ENCODE results near the gene SLC38A10. TPM values are rescaled to one million over a fixed set of nuclear protein-coding genes. Genes with fewer than 3 reads are reported as not detected.

The SLC38A10 gene
- total and polyA plus RNA-seq, 4 donors = 26.7 to 76.8 (median 59.1) TPM

DNA sequence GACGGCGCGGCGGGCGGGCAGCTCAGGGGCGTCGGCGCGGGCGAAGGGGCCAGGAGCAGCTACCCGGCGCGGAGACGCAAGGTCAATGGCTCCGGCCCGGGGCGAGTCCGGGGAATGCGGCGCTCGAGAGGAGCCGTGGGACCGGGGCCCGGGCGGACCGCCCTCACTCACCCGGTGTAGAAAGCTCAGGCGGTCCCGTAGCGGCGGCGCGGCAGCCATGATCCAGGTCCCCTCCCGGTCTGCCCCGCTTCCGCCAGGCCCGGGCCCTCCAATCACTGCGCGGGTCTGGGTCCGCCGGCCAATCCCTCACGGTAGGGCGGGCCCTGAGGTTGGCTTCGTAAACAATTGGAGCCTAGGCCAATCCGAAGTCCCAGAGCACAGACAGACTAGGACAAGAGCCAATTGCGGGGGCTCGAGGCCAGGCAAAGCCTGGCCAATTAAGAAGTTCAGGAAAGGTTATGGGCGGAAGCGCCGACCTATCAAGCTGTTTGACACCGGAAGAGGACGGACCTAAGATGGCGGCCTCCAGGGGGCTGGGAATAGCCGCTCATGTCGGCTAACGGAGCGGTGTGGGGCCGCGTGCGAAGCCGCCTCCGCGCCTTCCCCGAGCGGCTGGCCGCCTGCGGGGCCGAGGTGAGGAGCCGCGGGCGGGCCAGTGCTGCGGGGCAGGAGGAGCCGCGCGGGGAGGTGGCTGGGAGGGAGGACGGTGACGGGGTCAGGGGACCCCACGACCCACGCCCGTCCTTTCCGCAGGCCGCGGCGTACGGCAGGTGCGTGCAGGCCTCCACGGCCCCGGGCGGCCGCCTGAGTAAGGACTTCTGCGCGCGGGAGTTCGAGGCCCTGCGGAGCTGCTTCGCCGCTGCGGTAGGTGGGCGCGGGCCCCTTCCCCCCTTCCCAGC is 56.0 kb downstream of the SLC38A10 start, which contains the start of the genes NDUFAF8 and TEPSIN:
NDUFAF8 (plus strand) TSS at position 504 of the 899 bp plus-strand sequence; CDS start at position 550, 46 bp downstream.
TEPSIN (minus strand) TSS at position 241 of the 899 bp plus-strand sequence; CDS start at position 219, 22 bp downstream.
- Histone ChIP-seq H3K4me3 (ENCODE audit: low read depth, low read length) (peak within 1 kb of the TSS; percentile 62), H3K27me3 (ENCODE audit: control insufficient read depth, insufficient read depth, low read length) (no peaks in the 10 kb centered on the region), H3K4me1 (ENCODE audit: control insufficient read depth, insufficient read depth, low read length) (peaks cover 53% of the 10 kb centered on the region), H3K36me3 (ENCODE audit: control insufficient read depth, insufficient read depth, low read length) (peaks cover 62% of the 10 kb centered on the region), H3K27ac (ENCODE audit: low read depth, low read length) (no peak within 1 kb of the TSS), H3K9me3 (ENCODE audit: control insufficient read depth, insufficient read depth, low read length) (no peaks in the 10 kb centered on the region)
- WGBS (ENCODE audit: insufficient coverage) = under 1% methylated on average over 100 of the region's 100 CpGs
- peak; percentile 97 to 100 (median 100) for DNase-seq (ENCODE audit: low read depth in 4 of 6, low spot score in 6 of 6)

DNA sequence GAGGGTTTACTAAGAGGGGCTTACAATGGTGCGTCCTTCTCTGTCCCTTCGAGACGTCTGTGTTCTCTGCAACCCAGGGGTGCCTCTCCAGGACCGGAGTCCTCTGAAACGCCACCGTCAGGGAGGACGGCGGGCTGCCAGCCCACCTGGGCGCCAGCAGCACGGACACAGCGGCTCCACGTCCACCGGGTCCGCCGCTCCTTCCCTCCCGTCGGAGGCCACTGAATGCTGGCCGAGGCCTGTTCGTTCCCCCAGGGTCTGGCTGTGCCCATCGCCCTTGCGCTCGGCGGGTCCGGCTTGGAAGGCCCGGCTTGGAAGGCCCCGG is 56.7 kb downstream of the SLC38A10 start:
- no peaks in the 10 kb centered on the region for H3K9me3 ChIP-seq (ENCODE audit: control insufficient read depth, insufficient read depth, low read length)
- under 1% methylated on average over 26 of the region's 26 CpGs for WGBS (ENCODE audit: insufficient coverage)
- H3K4me1 ChIP-seq (ENCODE audit: control insufficient read depth, insufficient read depth, low read length) = peaks cover 53% of the 10 kb centered on the region
- H3K27ac ChIP-seq (ENCODE audit: low read depth, low read length) = no peak overlapping the region
- peak overlapping the region; percentile 62 for H3K4me3 ChIP-seq (ENCODE audit: low read depth, low read length)
- H3K36me3 ChIP-seq (ENCODE audit: control insufficient read depth, insufficient read depth, low read length) = peaks cover 68% of the 10 kb centered on the region
- H3K27me3 ChIP-seq (ENCODE audit: control insufficient read depth, insufficient read depth, low read length) = no peaks in the 10 kb centered on the region
- no peak for DNase-seq (ENCODE audit: low read depth in 4 of 6, low spot score in 6 of 6)

DNA sequence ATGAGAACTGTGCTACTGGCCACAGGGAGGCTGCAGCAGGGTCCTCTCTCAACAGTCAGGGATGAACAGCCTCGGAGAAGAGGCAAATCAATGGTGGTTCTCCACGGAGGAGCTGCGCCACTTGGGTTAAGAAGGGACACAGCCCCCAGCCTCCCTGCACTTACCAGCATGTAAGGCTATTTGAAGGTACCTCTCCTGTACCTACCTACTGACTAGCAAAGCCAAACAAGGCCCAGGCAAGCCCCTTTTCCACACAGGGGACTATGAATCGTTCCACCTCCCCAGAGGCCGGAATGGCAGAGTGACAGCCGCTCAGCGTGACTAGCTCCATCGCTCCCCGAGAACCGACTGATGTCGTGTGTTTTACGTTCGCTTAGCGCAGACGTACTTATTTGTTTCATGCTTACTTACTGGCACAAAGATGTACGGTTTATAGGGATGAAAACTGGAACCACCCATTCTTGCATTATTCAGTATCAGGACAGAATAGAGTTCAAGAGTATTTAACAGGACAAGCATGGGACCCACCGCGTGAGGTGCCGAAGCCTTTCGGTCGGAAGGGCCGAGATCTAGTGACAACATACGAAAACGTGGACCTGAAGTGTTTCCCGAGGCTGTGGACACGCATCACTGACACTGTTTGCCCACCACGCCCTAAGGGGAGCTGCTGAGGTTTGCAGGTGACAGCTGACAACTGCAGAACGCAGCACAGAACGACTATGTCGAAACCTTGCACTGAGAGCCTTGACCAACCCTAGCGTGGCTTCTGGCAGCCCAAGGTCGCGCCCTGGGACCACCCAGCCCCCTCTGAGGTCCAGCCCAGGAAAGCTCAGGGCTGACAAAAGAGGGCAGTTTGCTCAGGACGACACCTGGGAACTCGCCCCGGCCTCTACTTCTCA is 57.3 kb downstream of the SLC38A10 start:
- WGBS (ENCODE audit: insufficient coverage) = 61% methylated on average over 33 of the region's 36 CpGs
- H3K9me3 ChIP-seq (ENCODE audit: control insufficient read depth, insufficient read depth, low read length) = no peaks in the 10 kb centered on the region
- H3K27ac ChIP-seq (ENCODE audit: low read depth, low read length) = no peak overlapping the region
- H3K27me3 ChIP-seq (ENCODE audit: control insufficient read depth, insufficient read depth, low read length) = no peaks in the 10 kb centered on the region
- peaks cover 68% of the 10 kb centered on the region for H3K36me3 ChIP-seq (ENCODE audit: control insufficient read depth, insufficient read depth, low read length)
- DNase-seq (ENCODE audit: low read depth in 4 of 6, low spot score in 6 of 6) = no peak
- peak overlapping the region; percentile 62 for H3K4me3 ChIP-seq (ENCODE audit: low read depth, low read length)
- H3K4me1 ChIP-seq (ENCODE audit: control insufficient read depth, insufficient read depth, low read length) = peaks cover 47% of the 10 kb centered on the region

DNA sequence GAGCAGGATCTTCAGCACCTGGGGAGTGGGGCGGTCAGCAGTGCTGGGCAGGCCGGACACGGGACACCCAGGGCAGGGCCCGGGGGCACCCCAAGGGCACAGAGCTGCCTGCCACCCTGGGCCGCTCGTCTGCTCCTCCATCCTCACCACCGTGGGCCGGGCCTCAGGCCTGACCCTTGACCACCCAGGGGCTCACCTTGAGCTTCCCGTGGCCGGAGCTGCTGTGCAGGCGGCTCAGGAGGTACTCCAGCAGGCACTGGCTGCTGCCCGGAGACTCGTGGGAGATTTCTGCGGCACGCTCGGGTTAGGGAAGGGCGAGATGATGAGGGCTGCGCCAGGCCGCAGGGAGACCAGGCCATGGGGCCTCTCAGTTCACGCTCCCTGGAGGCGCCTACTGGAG is 58.3 kb downstream of the SLC38A10 start:
- WGBS (ENCODE audit: insufficient coverage) = 94% methylated on average over 21 of the region's 21 CpGs
- no peaks in the 10 kb centered on the region for H3K27me3 ChIP-seq (ENCODE audit: control insufficient read depth, insufficient read depth, low read length)
- peaks cover 42% of the 10 kb centered on the region for H3K4me1 ChIP-seq (ENCODE audit: control insufficient read depth, insufficient read depth, low read length)
- peaks cover 71% of the 10 kb centered on the region for H3K36me3 ChIP-seq (ENCODE audit: control insufficient read depth, insufficient read depth, low read length)
- no peaks in the 10 kb centered on the region for H3K9me3 ChIP-seq (ENCODE audit: control insufficient read depth, insufficient read depth, low read length)
- no peak overlapping the region for H3K4me3 ChIP-seq (ENCODE audit: low read depth, low read length)
- no peak overlapping the region for H3K27ac ChIP-seq (ENCODE audit: low read depth, low read length)
- no peak for DNase-seq (ENCODE audit: low read depth in 4 of 6, low spot score in 6 of 6)

DNA sequence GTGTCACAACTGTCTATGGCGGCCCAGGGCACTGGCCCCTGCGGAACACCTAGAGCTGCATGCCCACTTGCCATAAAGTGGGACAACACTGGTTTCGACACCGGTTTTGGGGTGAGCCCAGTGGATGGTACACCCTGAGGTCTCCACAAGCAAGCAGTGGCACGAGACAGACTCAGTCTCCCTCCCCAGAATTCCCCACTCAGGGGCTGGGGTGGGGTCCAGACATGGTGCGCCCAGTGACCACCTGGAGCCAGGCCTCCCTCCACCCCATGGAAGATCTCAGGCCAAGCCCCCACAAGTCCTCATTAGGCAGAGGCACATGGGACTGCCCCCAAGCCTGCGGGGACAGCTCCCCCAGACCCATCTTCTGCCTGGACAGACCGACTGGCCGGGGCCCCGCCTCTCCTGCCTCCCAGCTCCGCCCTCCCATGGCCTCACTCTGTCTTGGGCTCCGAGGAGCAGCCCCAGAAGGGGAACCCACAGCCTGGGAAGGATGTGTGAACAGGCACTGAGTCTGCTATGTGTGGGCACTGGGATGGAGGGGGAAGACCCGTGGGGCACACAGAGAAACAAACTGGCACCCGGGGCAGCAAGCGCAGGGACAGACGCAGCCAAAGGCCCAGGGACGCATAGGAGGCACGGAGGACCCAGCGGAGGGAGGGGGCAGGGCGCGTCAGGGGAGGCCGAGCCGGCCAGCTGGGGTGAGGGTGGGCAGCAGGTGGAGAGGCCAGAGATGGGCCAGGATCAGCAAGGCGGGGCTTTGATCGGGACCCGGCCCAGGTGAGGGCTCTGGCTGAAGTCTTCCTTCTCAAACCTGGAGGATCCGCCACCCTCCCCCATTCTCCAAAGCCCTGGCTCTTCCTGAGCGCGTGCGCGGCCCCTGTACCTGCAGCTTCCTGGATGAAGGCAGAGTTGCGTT is 59.0 kb downstream of the SLC38A10 start:
- DNase-seq (ENCODE audit: low read depth in 4 of 6, low spot score in 6 of 6) = no peak
- WGBS (ENCODE audit: insufficient coverage) = 92% methylated on average over 27 of the region's 32 CpGs
- Histone ChIP-seq H3K36me3 (ENCODE audit: control insufficient read depth, insufficient read depth, low read length) (peaks cover 71% of the 10 kb centered on the region), H3K27ac (ENCODE audit: low read depth, low read length) (no peak overlapping the region), H3K4me1 (ENCODE audit: control insufficient read depth, insufficient read depth, low read length) (peaks cover 35% of the 10 kb centered on the region), H3K27me3 (ENCODE audit: control insufficient read depth, insufficient read depth, low read length) (no peaks in the 10 kb centered on the region), H3K4me3 (ENCODE audit: low read depth, low read length) (no peak overlapping the region), H3K9me3 (ENCODE audit: control insufficient read depth, insufficient read depth, low read length) (no peaks in the 10 kb centered on the region)

DNA sequence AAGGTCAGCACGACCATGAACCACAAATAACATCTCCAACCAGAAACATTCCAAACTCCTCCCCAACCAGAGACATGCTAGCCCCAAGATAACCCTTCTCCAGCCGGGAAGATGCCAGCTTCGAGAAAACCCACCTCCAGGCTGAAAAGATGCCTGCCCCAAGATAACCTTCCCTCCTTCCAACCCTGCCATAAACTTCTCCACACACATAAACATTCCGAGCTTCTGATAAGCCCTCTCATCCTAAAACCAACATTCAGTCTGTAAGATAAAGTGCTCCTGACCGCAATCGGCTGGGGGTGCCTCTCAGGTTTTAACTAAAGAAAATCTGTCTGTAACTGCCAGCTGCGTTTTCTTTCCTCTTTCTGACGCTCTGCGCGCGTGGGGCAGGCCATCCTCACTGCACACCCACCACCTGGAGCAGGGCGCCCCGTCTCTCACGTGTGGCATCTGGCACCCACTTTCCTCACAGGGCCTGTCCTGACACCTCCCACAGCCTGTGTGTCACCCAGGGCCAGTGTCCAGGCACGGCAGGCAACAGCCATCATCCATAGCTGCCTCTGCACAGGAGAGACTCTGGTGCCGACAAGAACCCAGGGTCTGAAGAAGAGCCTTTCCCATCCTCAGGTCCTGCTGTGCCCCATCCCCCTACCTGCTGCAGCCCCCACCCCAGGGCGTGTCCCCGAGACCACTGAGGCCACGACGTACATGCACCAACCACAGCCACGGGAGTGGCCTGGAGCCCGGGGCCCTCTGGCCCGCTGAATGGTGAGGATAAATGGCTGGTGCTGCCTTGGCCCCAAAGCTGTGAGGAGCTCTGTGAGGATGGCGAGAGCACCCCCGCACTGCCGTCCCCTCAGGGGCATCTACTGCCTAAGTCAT is 59.9 kb downstream of the SLC38A10 start:
- no peak overlapping the region for H3K4me3 ChIP-seq (ENCODE audit: low read depth, low read length)
- H3K27ac ChIP-seq (ENCODE audit: low read depth, low read length) = no peak overlapping the region
- WGBS (ENCODE audit: insufficient coverage) = 95% methylated on average over 26 of the region's 26 CpGs
- peaks cover 27% of the 10 kb centered on the region for H3K4me1 ChIP-seq (ENCODE audit: control insufficient read depth, insufficient read depth, low read length)
- H3K36me3 ChIP-seq (ENCODE audit: control insufficient read depth, insufficient read depth, low read length) = peaks cover 71% of the 10 kb centered on the region
- H3K9me3 ChIP-seq (ENCODE audit: control insufficient read depth, insufficient read depth, low read length) = no peaks in the 10 kb centered on the region
- DNase-seq (ENCODE audit: low read depth in 4 of 6, low spot score in 6 of 6) = no peak
- no peaks in the 10 kb centered on the region for H3K27me3 ChIP-seq (ENCODE audit: control insufficient read depth, insufficient read depth, low read length)

DNA sequence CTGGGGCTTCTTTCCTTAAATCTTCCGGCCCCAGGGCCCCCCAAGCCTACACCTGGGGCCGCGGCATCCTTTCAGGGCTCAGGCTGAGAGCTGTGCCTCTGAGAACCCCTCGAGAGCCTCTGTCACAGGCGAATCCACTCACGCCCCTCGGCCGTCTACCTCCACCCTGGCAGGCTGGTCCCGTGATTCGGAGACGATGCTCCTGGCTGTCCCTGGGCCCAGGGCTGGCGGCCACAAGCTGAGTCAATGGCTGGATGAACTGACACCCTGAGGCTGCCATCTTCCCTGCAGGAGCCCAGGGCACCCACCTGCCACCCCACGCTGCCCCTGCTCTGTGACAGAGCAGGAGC is 60.6 kb downstream of the SLC38A10 start:
- 93% methylated on average over 13 of the region's 13 CpGs for WGBS (ENCODE audit: insufficient coverage)
- no peak overlapping the region for H3K27ac ChIP-seq (ENCODE audit: low read depth, low read length)
- no peaks in the 10 kb centered on the region for H3K27me3 ChIP-seq (ENCODE audit: control insufficient read depth, insufficient read depth, low read length)
- no peaks in the 10 kb centered on the region for H3K9me3 ChIP-seq (ENCODE audit: control insufficient read depth, insufficient read depth, low read length)
- H3K36me3 ChIP-seq (ENCODE audit: control insufficient read depth, insufficient read depth, low read length) = peaks cover 78% of the 10 kb centered on the region
- H3K4me3 ChIP-seq (ENCODE audit: low read depth, low read length) = no peak overlapping the region
- no peak for DNase-seq (ENCODE audit: low read depth in 4 of 6, low spot score in 6 of 6)
- peaks cover 20% of the 10 kb centered on the region for H3K4me1 ChIP-seq (ENCODE audit: control insufficient read depth, insufficient read depth, low read length)

DNA sequence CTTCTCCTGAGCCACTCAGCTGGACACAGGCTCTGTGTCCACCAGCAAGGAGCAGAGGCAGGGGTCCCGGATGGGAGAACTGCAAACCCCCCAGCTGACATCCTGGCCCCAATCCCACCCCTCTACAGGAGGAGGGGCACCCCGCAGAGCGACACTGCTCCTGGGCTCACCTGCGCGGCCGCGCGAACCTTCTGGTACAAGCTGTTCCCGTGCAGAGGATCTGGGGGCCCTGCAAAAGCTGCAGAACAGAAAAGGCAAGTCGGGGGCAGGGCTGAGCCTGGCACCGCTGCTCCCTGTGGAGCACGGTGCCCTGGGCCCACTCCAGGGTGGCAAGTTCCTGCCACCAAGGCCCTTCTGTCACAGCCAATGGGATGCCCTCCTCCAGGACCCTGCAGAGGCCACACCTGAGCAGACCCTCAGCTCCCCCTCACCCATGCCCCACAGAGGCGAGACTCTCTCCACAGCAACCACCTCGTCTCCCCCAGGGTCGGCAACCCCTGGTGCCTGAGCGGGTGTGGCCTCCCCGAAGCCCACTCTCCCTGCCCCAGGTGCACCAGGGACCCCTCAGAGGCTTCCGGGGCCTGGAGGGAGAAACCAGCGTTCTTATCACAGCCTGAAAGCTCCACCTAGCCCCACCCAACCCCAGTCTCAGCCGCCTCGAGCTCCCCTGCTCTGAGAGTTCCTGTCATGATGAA is 61.1 kb downstream of the SLC38A10 start:
- Histone ChIP-seq H3K4me1 (ENCODE audit: control insufficient read depth, insufficient read depth, low read length) (peaks cover 20% of the 10 kb centered on the region), H3K9me3 (ENCODE audit: control insufficient read depth, insufficient read depth, low read length) (no peaks in the 10 kb centered on the region), H3K27me3 (ENCODE audit: control insufficient read depth, insufficient read depth, low read length) (no peaks in the 10 kb centered on the region), H3K36me3 (ENCODE audit: control insufficient read depth, insufficient read depth, low read length) (peaks cover 83% of the 10 kb centered on the region), H3K27ac (ENCODE audit: low read depth, low read length) (no peak overlapping the region), H3K4me3 (ENCODE audit: low read depth, low read length) (no peak overlapping the region)
- 95% methylated on average over 21 of the region's 21 CpGs for WGBS (ENCODE audit: insufficient coverage)
- DNase-seq (ENCODE audit: low read depth in 4 of 6, low spot score in 6 of 6) = no peak
